Neural progenitor cell (in vitro differentiated cells): ENCODE data around the gene CDC42SE2. TPM values are rescaled to one million over a fixed set of nuclear protein-coding genes. Genes with fewer than 3 reads are reported as not detected.
A peak's percentile ranks its signal among the peaks of the same experiment; 100 is the strongest.

Source experiments
- DNase-seq: peaks from one replicate; pipeline ENCODE4 v3.0.0-alpha.2; 2016; ENCODE audit warnings: low spot score
- H2AFZ ChIP-seq: fragments of 200-600 bp; sonication (generic); replicated peaks from 2 replicates; pipeline ENCODE4 v1.6.1; 2016; ENCODE audit warnings: antibody characterized with exemption
- H3F3A ChIP-seq: fragments of 200-600 bp; sonication (generic); 2 replicates; pipeline ENCODE4 v1.6.1; 2016; ENCODE audit warnings: antibody characterized with exemption, low read depth
- H3K27ac ChIP-seq: fragments of 200-600 bp; sonication (generic); 2 replicates; pipeline ENCODE4 v1.5.1; 2016; ENCODE audit warnings: mild to moderate bottlenecking
- H3K27me3 ChIP-seq: fragments of 200-600 bp; sonication (generic); 2 replicates; pipeline ENCODE4 v1.6.1; 2016; ENCODE audit warnings: mild to moderate bottlenecking, moderate library complexity
- H3K36me3 ChIP-seq: fragments of 200-600 bp; sonication (generic); 2 replicates; pipeline ENCODE4 v1.5.1; 2016
- H3K4me1 ChIP-seq: fragments of 200-600 bp; sonication (generic); 2 replicates; pipeline ENCODE4 v1.6.1; 2016; ENCODE audit warnings: mixed run types
- H3K4me2 ChIP-seq: fragments of 200-600 bp; sonication (generic); 2 replicates; pipeline ENCODE4 v1.6.1; 2016
- H3K4me3 ChIP-seq: fragments of 200-600 bp; sonication (generic); 2 replicates; pipeline ENCODE4 v1.5.1; 2016
- H3K79me2 ChIP-seq: fragments of 200-600 bp; sonication (generic); 2 replicates; pipeline ENCODE4 v1.6.1; 2016; ENCODE audit warnings: low read depth
- H3K9ac ChIP-seq: fragments of 200-600 bp; sonication (generic); 2 replicates; pipeline ENCODE4 v1.6.1; 2016
- H3K9me3 ChIP-seq: fragments of 200-600 bp; sonication (generic); 2 replicates; pipeline ENCODE4 v1.5.1; 2016; ENCODE audit warnings: low read depth
- H4K20me1 ChIP-seq: fragments of 200-600 bp; sonication (generic); 2 replicates; pipeline ENCODE4 v1.6.1; 2016; ENCODE audit warnings: low read depth
- H3K27ac Mint-ChIP-seq: 3 replicates; pipeline ENCODE4 v1.8.0; 2021; ENCODE audit warnings: mixed read lengths
- H3K27me3 Mint-ChIP-seq: 2 replicates; pipeline ENCODE4 v1.8.0; 2022; ENCODE audit warnings: low read depth, mild to moderate bottlenecking, inconsistent platforms, moderate library complexity, mixed read lengths; ENCODE audit not compliant: insufficient read depth
- H3K36me3 Mint-ChIP-seq: 3 replicates; pipeline ENCODE4 v1.8.0; 2021; ENCODE audit warnings: mixed read lengths
- H3K4me1 Mint-ChIP-seq: 3 replicates; pipeline ENCODE4 v1.8.0; 2021; ENCODE audit warnings: mixed read lengths
- H3K4me3 Mint-ChIP-seq: 3 replicates; pipeline ENCODE4 v1.8.0; 2021; ENCODE audit warnings: mild to moderate bottlenecking, moderate library complexity, mixed read lengths
- H3K9me3 Mint-ChIP-seq: 3 replicates; pipeline ENCODE4 v1.8.0; 2020; ENCODE audit warnings: mixed read lengths
- CTCF ChIP-seq: fragments of 200-600 bp; sonication (generic); IDR thresholded peaks from 2 replicates; pipeline ENCODE4 v1.5.1; 2017; ENCODE audit warnings: antibody characterized with exemption, mild to moderate bottlenecking
- EZH2 ChIP-seq: fragments of 200-600 bp; sonication (generic); IDR thresholded peaks from 2 replicates; pipeline ENCODE4 v1.6.1; 2017; ENCODE audit warnings: antibody characterized with exemption, mild to moderate bottlenecking, moderate library complexity
- EZH2phosphoT487 ChIP-seq: fragments of 200-600 bp; sonication (generic); IDR thresholded peaks from 2 replicates; pipeline ENCODE4 v1.6.1; 2017; ENCODE audit warnings: antibody characterized with exemption
- total RNA-seq: library from RNA; depleted of rRNA; stranded (reverse); fragments of >200 nt; gene quantifications from 2 replicates; pipeline ENCODE4 v1.2.3, GENCODE V29; 2015; ENCODE audit warnings: low replicate concordance

The CDC42SE2 gene
- total RNA-seq, 1 donor from 2014 or later: 79.9 TPM

DNA sequence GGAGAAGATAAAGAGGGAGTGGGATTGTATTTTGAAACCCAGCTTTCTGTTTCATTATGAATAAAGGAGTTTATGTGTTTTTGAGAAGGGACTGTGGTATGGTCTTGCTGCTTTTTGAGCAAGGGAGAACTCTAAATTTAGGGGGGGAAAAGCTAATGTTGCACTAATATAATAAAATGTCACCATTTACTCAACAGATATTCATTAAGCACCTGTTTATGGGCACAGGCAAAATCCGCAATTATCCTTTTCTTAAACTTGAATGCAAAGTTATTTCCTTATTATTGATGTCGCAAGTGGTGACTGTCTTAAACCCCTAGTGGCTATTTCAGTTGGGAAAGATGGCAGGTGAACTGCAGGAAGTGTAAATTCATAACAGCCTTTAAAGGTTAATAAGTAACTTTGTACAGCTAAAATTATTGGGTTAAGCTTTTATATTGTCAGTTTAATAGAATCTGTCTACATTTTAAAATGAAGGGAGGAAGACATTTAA lies 1.5 kb downstream of the CDC42SE2 start:
- Histone ChIP-seq H3K4me3 (peak overlapping the region; percentile 82), H3F3A (peaks cover 15% of the 10 kb centered on the region), H3K4me2 (peak overlapping the region; percentile 78), H2AFZ (no peak overlapping the region), H4K20me1 (peaks cover 8% of the 10 kb centered on the region), H3K9me3 (no peaks in the 10 kb centered on the region), H3K4me1 (peaks cover 8% of the 10 kb centered on the region), H3K79me2 (peaks cover 59% of the 10 kb centered on the region), H3K36me3 (no peaks in the 10 kb centered on the region), H3K27ac (no peak overlapping the region), H3K9ac (no peak overlapping the region), H3K27me3 (no peaks in the 10 kb centered on the region)
- peaks cover 3% of the 10 kb centered on the region for H3K27me3 Mint-ChIP-seq
- H3K4me3 Mint-ChIP-seq: peak overlapping the region; percentile 98
- peaks cover 3% of the 10 kb centered on the region for H3K9me3 Mint-ChIP-seq
- TF ChIP-seq CTCF: peak; percentile 42
- TF ChIP-seq EZH2: no peak
- peaks cover 3% of the 10 kb centered on the region for H3K36me3 Mint-ChIP-seq
- no peak overlapping the region for H3K27ac Mint-ChIP-seq
- DNase-seq: no peak
- peaks cover 15% of the 10 kb centered on the region for H3K4me1 Mint-ChIP-seq

DNA sequence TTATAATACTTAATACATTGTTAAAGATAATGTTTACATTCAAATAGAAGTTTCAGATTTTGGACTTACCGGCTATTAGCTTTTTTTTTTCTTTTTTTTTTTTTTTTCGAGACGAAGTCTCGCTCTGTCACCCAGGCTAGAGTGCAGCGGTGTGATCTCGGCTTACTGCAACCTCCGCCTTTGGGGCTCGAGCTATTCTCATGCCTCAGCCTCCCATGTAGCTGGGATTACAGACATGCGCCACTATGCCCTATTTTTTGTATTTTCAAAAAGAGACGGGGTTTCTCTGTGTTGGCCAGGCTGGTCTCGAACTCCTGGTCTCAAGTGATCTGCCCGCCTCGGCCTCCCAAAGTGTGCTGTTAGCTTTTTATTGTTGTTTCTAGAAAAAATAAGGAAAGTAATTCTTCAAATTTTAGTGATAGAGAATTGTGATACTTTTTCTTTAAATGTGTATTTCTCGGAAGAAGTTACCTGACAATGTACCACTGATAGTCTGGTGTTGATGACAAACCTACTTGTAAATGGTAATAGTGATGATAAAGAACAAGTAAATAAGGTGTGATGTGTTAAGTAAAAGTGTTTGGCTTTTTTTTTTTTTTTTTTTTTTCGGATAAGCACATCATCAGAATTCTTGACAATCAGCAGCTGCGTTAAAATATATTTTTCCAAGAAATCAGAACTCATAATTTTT lies 2.7 kb downstream of the CDC42SE2 start:
- Histone ChIP-seq H3K79me2 (peaks cover 70% of the 10 kb centered on the region), H2AFZ (no peak overlapping the region), H3K36me3 (no peaks in the 10 kb centered on the region), H3K9ac (no peak overlapping the region), H3K4me3 (no peak overlapping the region), H3K27me3 (no peaks in the 10 kb centered on the region), H3K4me2 (peak overlapping the region; percentile 78), H3K27ac (no peak overlapping the region), H3F3A (peaks cover 15% of the 10 kb centered on the region), H4K20me1 (peaks cover 8% of the 10 kb centered on the region), H3K9me3 (no peaks in the 10 kb centered on the region), H3K4me1 (peaks cover 8% of the 10 kb centered on the region)
- H3K4me1 Mint-ChIP-seq: peaks cover 19% of the 10 kb centered on the region
- DNase-seq: no peak
- H3K4me3 Mint-ChIP-seq: no peak overlapping the region
- peaks cover 11% of the 10 kb centered on the region for H3K36me3 Mint-ChIP-seq
- no peak overlapping the region for H3K27ac Mint-ChIP-seq
- H3K9me3 Mint-ChIP-seq: peaks cover 8% of the 10 kb centered on the region
- H3K27me3 Mint-ChIP-seq: peaks cover 3% of the 10 kb centered on the region
- TF ChIP-seq EZH2phosphoT487 (no peak), CTCF (no peak), EZH2 (no peak)

- Mint-ChIP-seq H3K4me3 (no peak overlapping the region), H3K27me3 (peaks cover 3% of the 10 kb centered on the region), H3K36me3 (peaks cover 19% of the 10 kb centered on the region), H3K4me1 (peaks cover 17% of the 10 kb centered on the region), H3K27ac (no peak overlapping the region), H3K9me3 (peaks cover 13% of the 10 kb centered on the region)
- H3K79me2 ChIP-seq: peaks cover 94% of the 10 kb centered on the region
- H3K27me3 ChIP-seq: no peaks in the 10 kb centered on the region
- TF ChIP-seq CTCF (no peak), EZH2 (no peak), EZH2phosphoT487 (no peak)
- DNase-seq: no peak
- H2AFZ ChIP-seq: no peak overlapping the region
- H3K9ac ChIP-seq: no peak overlapping the region
- peaks cover 15% of the 10 kb centered on the region for H3F3A ChIP-seq
- peaks cover 8% of the 10 kb centered on the region for H3K4me1 ChIP-seq
- no peaks in the 10 kb centered on the region for H3K36me3 ChIP-seq
- peaks cover 10% of the 10 kb centered on the region for H4K20me1 ChIP-seq
- H3K4me3 ChIP-seq: no peak overlapping the region
- no peak overlapping the region for H3K27ac ChIP-seq
- no peaks in the 10 kb centered on the region for H3K9me3 ChIP-seq
- no peak overlapping the region for H3K4me2 ChIP-seq
Observed at GRCh38 chr5:131268758-131269370, 5.0 kb downstream of the CDC42SE2 start.
